GM03348 (cell line): ENCODE data around the gene TTC38.
A peak's percentile ranks its signal among the peaks of the same experiment; 100 is the strongest.

ENCODE experiments used
- DNase-seq: peaks from one replicate; pipeline ENCODE4 v3.0.0; 2012; ENCODE audit warnings: low spot score

Gene TTC38

DNA sequence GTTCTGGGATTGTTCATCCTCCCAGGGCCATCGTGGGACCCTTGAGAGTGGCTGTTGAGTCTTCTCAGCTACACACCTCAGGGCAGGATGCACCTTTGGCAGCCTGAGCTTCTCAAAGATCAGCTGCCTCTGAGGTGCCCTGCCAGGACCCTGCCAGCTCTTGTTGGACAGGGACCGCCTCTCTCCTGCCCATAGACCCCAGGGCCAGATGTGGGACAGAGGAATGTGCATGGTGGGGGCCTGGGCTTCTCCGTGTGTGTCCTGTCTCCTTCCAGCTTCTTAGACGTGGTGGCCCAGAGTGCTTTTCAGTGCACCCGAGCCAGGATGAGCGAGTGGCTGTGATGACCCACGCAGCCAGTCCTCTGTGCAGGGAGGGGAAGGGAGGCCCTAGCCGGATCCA is 61.8 kb downstream of the TTC38 start:
- DNase-seq: no peak

DNA sequence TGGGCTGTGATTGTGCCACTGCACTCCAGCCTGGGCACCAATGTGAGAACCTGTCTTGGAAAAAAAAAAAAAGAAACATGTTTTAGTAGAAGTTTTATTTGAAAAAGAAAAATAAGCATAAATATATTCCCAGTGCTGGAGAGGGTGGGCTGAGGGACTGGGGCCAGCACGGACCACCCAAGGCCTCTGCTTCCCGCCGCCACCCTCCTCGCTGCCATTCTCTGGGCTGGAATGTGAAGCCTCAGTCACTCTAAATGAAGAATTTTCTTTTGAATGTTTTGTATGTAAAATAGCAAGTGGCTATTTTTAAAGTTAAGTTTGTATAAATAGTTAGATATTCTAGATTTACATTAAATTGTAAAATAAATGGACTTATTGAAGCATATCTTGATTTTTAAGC is 62.6 kb downstream of the TTC38 start:
- no peak for DNase-seq

GRCh38 chr22:46331496-46331895 is 63.7 kb downstream of the TTC38 start:
- DNase-seq: no peak

DNA sequence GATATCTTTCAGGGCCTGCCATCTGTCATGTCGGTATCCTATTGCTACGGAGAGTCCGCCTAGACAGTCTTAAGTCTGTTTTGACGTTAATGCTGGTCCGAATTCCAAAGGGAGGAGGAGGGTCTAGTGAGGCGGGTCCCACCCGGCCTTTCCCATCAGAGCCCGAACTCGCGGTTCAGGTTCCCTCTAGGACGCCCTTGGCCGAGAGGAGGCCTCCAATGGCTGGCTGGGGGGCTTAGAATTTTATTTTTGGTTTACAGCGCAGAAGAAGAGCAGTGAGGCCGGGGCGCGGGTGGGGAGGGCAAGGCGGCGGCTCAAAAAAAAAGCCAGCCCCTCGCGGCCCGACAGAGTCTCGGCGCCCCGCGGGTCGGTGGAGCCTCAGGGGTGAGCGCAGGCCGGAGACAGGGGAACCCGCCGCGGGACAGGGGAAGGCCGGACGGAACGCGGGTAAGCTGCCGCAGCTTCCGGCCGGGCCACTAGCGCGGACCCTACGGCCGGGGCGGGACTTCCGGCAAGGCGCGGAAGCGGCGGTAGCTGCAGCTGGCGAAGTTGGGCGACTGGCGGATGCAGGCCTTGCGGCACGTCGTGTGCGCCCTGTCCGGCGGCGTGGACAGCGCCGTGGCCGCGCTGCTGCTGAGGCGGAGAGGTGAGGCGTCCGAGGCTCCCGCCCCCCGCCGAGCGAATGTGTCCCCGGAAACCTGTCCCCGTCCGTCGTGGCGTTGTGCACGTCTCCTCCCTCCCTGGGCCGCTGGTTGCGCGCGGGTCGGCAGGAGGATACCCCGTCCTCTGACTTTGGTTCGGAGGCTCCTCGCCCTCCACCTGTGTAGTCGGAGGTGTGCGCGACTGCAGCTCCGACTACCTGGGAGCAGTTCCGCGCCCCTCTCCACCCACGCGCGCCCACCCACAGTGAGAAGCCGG is 67.7 kb downstream of the TTC38 start, which contains the start of gene TRMU:
TRMU (plus strand) TSS at position 514 of the 918 bp plus-strand sequence; CDS start at position 565, 51 bp downstream.
- DNase-seq: peak; percentile 99

- peak; percentile 56 for DNase-seq
Observed at GRCh38 chr22:46336119-46337078, 68.6 kb downstream of the TTC38 start.

GRCh38 chr22:46337870-46338269 is 70.1 kb downstream of the TTC38 start:
- no peak for DNase-seq

DNA sequence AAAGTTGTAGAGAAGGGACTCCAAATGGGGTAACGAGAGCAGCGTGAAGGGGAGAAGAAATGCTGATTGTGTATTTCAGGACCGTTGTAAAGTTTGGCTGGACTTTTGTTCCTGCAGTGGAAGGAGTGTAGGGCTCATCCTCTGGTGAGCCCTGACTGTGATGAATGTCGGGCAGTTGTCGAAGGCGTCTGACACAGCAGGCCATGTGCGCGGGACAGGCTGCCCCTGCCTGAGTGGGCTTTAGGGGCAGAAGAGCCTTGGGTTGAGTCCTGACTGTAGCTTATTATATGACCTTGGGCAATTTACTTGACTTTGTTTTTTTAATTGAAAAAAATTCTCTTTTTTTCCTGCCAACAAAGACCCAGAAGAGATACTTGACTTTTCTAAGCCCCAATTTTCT is 70.8 kb downstream of the TTC38 start:
- DNase-seq: no peak

DNA sequence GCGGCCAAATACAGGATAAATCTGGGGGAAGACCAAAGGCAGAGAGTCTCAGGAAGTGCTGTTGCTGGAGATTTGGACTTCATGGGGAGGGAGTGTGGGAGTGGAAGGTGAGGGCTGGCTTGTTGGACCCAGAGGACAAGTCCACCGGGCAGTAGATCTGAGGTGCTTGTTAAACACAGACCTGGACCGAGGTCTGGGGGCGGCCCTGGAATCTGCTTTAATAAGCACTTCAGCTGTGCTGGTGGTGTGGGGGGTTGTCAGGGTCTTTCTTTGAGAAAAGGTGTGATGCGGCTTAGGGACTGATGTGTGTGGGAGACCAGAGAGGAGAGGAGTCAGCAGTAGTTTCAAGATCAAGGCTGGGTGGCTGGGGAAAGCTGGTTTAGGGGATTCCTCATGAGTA is 72.1 kb downstream of the TTC38 start:
- no peak for DNase-seq

- no peak for DNase-seq
Observed at GRCh38 chr22:46340676-46341075, 72.9 kb downstream of the TTC38 start.
